ENCODE data around the gene CFAP69. TPM values are rescaled to one million over a fixed set of nuclear protein-coding genes. Genes with fewer than 3 reads are reported as not detected.
"Not testable (repeated sequence)": the region's sequence is repeated elsewhere in the genome, so short reads cannot be mapped to it uniquely, and the experiment has no call there.

Gene CFAP69
- total RNA-seq, 1 donor from 2014 or later = 0.55 TPM

DNA sequence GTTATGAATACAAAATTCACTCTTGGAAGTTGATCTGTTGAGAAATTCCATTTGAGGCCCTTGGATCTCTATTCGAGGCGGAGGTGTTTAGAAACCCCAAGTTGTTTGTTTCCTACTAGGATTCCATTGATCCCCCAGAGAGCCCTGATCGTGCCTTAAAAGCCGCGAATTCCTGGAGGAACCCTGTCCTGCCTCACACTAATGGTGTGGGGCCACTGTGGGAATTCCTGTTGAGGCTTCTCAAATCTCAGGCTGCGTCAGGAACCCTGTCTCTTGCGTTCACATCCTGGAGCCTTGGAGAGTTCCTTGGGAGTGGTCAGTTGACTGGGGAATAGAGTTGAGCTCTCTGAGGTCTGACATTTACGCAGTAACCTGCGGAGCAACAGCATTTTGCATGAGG, 1.2 kb downstream of the CFAP69 start:
- peaks cover 61% of the 10 kb centered on the region for H3K27me3 Mint-ChIP-seq (ENCODE audit: low read depth)
- TF ChIP-seq, protein P1, sequence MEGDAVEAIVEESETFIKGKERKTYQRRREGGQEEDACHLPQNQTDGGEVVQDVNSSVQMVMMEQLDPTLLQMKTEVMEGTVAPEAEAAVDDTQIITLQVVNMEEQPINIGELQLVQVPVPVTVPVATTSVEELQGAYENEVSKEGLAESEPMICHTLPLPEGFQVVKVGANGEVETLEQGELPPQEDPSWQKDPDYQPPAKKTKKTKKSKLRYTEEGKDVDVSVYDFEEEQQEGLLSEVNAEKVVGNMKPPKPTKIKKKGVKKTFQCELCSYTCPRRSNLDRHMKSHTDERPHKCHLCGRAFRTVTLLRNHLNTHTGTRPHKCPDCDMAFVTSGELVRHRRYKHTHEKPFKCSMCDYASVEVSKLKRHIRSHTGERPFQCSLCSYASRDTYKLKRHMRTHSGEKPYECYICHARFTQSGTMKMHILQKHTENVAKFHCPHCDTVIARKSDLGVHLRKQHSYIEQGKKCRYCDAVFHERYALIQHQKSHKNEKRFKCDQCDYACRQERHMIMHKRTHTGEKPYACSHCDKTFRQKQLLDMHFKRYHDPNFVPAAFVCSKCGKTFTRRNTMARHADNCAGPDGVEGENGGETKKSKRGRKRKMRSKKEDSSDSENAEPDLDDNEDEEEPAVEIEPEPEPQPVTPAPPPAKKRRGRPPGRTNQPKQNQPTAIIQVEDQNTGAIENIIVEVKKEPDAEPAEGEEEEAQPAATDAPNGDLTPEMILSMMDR (IDR thresholded peaks at IDR 0.05) = no peak
- H3K27ac Mint-ChIP-seq (ENCODE audit: unreplicated experiment) = no peak overlapping the region
- no peaks in the 10 kb centered on the region for H3K9me3 Mint-ChIP-seq (ENCODE audit: low read depth)
- H3K4me3 Mint-ChIP-seq (ENCODE audit: unreplicated experiment) = peak overlapping the region; percentile 73
- no peaks in the 10 kb centered on the region for H3K36me3 Mint-ChIP-seq (ENCODE audit: low read depth)
- peaks cover 13% of the 10 kb centered on the region for H3K4me1 Mint-ChIP-seq (ENCODE audit: low read depth)
- DNase-seq (ENCODE audit: low spot score) = no peak

DNA sequence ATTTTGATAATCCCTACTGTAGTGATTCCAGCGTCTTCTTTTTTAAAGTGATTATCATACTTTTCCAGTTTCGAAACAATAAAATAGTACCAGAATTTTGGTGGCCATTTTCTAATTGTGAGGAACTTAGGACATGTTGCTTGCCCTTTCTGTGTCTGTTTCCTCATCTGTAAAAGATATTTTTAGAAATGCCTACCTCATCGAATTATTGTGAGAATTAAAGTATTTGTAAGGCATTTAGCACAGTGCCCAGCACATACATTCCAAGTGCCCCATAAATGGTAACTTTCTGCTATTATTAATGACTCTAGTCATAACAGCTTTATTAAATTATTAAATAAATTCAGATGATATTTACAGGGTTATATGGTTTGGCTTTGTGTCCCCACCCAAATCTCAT, 3.7 kb downstream of the CFAP69 start:
- peaks cover 49% of the 10 kb centered on the region for H3K27me3 Mint-ChIP-seq (ENCODE audit: low read depth)

DNA sequence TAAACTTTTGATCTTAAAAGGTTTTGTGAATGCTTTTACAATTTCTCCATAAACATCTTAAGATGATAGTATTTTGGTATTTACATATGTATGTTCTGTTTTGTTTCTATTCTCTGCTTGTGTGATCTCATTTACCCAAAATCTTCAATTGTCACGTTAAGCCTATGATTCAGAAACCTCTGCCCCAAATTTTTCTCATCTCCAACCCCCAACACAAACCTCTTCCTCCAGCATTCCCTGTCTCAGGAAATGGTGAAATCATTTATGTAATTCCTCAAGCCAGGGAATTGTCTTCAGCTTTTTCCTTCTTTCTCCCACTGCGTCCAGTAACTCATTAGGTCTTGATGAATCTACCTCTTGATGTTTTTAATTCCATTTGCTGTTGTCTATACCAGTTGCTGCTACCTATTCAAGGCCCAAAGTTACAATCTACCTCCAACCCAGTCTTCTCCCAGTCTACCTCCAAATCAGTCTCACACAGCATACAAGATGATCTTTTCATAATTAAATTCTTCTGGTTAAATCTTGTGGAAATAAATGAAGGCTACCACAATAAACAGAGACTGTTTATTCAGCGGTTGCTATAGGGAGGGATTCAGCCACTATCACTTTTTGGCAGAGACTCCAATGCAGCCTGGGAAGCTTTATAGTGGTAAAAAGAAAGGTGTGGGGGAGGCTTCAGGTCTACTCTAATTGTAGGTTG, 5.8 kb downstream of the CFAP69 start:
- peaks cover 49% of the 10 kb centered on the region for H3K27me3 Mint-ChIP-seq (ENCODE audit: low read depth)
- no peak for DNase-seq (ENCODE audit: low spot score)
- no peak overlapping the region for H3K27ac Mint-ChIP-seq (ENCODE audit: unreplicated experiment)
- TF ChIP-seq, protein P1 (IDR thresholded peaks at IDR 0.05) = no peak
- H3K36me3 Mint-ChIP-seq (ENCODE audit: low read depth) = no peaks in the 10 kb centered on the region
- no peak overlapping the region for H3K4me3 Mint-ChIP-seq (ENCODE audit: unreplicated experiment)
- H3K4me1 Mint-ChIP-seq (ENCODE audit: low read depth) = peaks cover 3% of the 10 kb centered on the region
- peaks cover under 1% of the 10 kb centered on the region for H3K9me3 Mint-ChIP-seq (ENCODE audit: low read depth)

More for the DNA sequence above, 3.7 kb downstream of the CFAP69 start:
- no peak for DNase-seq (ENCODE audit: low spot score)
- TF ChIP-seq, protein P1 (IDR thresholded peaks at IDR 0.05) = no peak
- Mint-ChIP-seq H3K36me3 (ENCODE audit: low read depth) (no peaks in the 10 kb centered on the region), H3K27ac (ENCODE audit: unreplicated experiment) (no peak overlapping the region), H3K9me3 (ENCODE audit: low read depth) (no peaks in the 10 kb centered on the region), H3K4me1 (ENCODE audit: low read depth) (peaks cover 13% of the 10 kb centered on the region), H3K4me3 (ENCODE audit: unreplicated experiment) (no peak overlapping the region)

DNA sequence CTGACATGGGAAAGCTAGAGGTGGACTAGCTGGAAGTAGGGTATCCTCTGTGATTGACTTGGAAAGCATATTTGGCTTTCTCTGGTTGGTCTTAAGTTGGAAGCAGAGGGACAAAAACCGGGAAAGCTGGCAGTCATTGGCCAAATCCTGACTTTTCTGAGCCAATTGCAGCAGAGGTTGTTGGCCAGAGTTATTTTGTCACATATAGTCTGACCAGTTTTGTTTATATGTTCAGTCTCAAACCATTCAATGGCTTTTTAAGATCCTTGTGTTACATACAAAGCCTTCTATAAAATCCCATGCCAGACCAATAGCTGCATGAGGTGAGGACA, 6.3 kb downstream of the CFAP69 start:
- Mint-ChIP-seq H3K27ac (ENCODE audit: unreplicated experiment) (no peak overlapping the region), H3K9me3 (ENCODE audit: low read depth) (peaks cover 3% of the 10 kb centered on the region), H3K36me3 (ENCODE audit: low read depth) (no peaks in the 10 kb centered on the region), H3K27me3 (ENCODE audit: low read depth) (peaks cover 47% of the 10 kb centered on the region), H3K4me3 (ENCODE audit: unreplicated experiment) (no peak overlapping the region), H3K4me1 (ENCODE audit: low read depth) (no peaks in the 10 kb centered on the region)
- no peak for DNase-seq (ENCODE audit: low spot score)
- TF ChIP-seq, protein P1 (IDR thresholded peaks at IDR 0.05) = no peak

DNA sequence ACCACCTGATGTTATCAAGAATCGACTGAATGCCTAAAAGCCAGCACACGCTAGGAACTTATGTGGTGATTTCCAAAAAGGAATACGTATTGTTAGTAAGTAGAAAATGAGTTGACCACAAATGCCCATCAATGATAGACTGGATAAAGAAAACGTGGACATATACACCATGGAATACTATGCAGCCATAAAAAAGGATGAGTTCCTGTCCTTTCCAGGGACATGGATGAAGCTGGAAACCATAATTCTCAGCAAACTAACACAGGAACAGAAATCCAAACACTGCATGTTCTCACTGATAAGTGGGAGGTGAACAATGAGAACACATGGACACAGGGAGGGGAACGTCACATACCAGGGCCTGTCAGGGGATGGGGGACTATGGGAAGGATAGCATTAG, 11.0 kb downstream of the CFAP69 start:
- not testable (repeated sequence) for H3K9me3 Mint-ChIP-seq (ENCODE audit: low read depth); H3K4me3 Mint-ChIP-seq (ENCODE audit: unreplicated experiment); H3K36me3 Mint-ChIP-seq (ENCODE audit: low read depth); H3K4me1 Mint-ChIP-seq (ENCODE audit: low read depth); DNase-seq (ENCODE audit: low spot score); H3K27ac Mint-ChIP-seq (ENCODE audit: unreplicated experiment)
- H3K27me3 Mint-ChIP-seq (ENCODE audit: low read depth) = peaks cover 40% of the 10 kb centered on the region

DNA sequence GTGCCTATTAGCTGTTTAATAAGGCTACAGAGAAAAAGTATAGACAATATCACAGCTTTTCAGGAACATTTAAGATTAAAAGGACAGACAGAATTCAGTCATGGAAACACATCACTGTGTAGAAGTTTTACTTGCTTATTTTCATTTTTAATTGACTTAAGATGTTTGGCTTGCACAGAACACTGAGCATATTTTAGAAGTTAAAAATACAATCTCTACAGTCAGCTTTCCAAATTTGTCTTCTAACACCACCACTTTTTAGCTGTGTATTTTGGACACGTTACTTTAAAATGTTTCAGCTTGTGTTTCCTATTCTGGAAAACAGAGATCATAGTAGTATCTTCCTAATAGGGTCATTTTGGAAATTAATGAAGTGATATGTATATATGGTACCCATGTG, 11.8 kb downstream of the CFAP69 start:
- Mint-ChIP-seq H3K4me1 (ENCODE audit: low read depth) (no peaks in the 10 kb centered on the region), H3K4me3 (ENCODE audit: unreplicated experiment) (no peak overlapping the region), H3K9me3 (ENCODE audit: low read depth) (peaks cover 3% of the 10 kb centered on the region), H3K27me3 (ENCODE audit: low read depth) (peaks cover 40% of the 10 kb centered on the region), H3K27ac (ENCODE audit: unreplicated experiment) (no peak overlapping the region), H3K36me3 (ENCODE audit: low read depth) (no peaks in the 10 kb centered on the region)
- TF ChIP-seq, protein P1 (IDR thresholded peaks at IDR 0.05) = no peak
- DNase-seq (ENCODE audit: low spot score) = no peak

All from chondrocyte (in vitro differentiated cells).